LoVo (cell line): ENCODE measurements around the gene ABHD15.

Experiments used
- DNase-seq: peaks from one replicate; pipeline ENCODE4 v3.0.0-alpha.2; 2016; ENCODE audit warnings: low spot score

ABHD15 gene

DNA sequence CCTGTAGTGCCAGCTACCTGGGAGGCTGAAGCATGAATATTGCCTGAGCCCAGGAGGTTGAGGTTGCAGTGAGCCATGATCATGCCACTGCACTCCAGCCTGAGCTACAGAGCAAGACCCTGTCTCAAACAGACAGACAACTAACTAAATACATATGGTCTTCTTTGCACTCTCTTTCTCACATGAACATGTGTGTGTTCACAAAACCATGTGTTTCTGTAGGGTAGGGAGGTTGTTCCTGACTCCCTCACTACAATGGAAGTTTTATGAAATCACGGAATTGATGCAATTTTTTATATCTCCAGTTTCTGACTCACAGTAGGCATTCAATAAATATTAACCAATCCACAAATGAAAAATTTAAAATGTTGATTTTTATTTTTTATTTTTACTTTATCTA is 48.5 kb downstream of the ABHD15 start:
- no peak for DNase-seq

DNA sequence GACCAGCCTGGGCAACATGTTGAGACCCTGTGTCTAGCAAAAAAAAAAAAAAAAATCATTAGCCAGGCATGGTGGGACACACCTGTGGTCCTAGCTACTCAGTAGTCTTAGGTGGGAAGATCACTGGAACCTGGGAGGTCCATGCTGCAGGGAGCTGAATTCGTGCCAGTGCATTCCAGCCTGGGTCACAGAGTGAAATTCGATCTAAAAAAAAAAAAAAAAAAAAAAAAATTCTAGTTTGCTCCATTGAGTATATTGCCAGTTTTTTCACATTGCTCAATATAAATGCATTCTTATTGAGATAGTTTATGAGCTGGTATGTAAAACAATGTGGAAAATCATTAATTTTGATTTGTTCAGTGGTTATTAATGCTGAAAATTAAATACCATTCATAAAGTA is 52.0 kb downstream of the ABHD15 start:
- DNase-seq: no peak

DNA sequence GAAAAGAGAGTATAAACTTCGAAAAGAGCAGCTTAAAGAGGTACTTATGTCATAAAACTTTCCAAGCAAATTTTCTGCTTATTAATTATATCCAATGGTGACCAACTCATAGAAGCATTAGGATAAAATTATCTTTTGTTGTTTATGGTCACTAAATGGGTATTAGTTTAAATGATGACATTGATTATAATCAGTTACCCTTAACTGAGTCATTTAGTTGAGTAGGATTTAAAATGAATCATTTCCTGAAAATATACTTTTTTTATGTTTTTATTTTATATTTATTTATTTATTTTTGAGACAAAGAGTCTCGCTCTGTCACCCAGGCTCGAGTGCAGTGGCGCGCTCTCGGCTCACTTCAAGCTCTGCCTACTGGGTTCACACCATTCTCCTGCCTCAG is 55.9 kb downstream of the ABHD15 start:
- no peak for DNase-seq
